A549 treated with AZD9567 at 1 μM for 4 hours (cell line): ENCODE results near the gene MZB1. TPM values are rescaled to one million over a fixed set of nuclear protein-coding genes. Genes with fewer than 3 reads are reported as not detected.

Experiments
- total RNA-seq: library from RNA; stranded (reverse); fragments of 200-300 nt; extraction: Qiagen RNA extraction; gene quantifications from 5 replicates; pipeline ENCODE4 v1.2.3, GENCODE V29; 2022; ENCODE audit not compliant: insufficient read depth

The MZB1 gene
- total RNA-seq = 0.09 TPM in 1 of 5 replicates, not detected in the others

GRCh38 chr5:139389701-139390638 is at the start of gene MZB1:
MZB1 (minus strand) TSS chr5:139389913; CDS start chr5:139389856, 57 bp downstream.

GRCh38 chr5:139439013-139439903 is 49.5 kb upstream of the MZB1 start, which contains the start of gene DNAJC18:
DNAJC18 (minus strand) TSS chr5:139439525; CDS start chr5:139439445, 80 bp downstream.

GRCh38 chr5:139403787-139404483 is 14.2 kb upstream of the MZB1 start, which contains the start of gene SPATA24:
SPATA24 (minus strand) TSS chr5:139404089; CDS start chr5:139404060, 29 bp downstream.

GRCh38 chr5:139394654-139395566 is 5.2 kb upstream of the MZB1 start, which contains the start of gene PROB1:
PROB1 (minus strand) TSS chr5:139395104; CDS start chr5:139395081, 23 bp downstream.

GRCh38 chr5:139383275-139383992 is 6.3 kb downstream of the MZB1 start, which contains the start of gene SLC23A1:
SLC23A1 (minus strand) TSS chr5:139383297; CDS start chr5:139383253, 44 bp downstream.

GRCh38 chr5:139341689-139342422 is 47.9 kb downstream of the MZB1 start, which contains the start of gene PAIP2:
PAIP2 (plus strand) TSS chr5:139341854; CDS start chr5:139363785, 21,931 bp downstream.

Other genes with a start within 250 kb of the MZB1 start
- 23.6 to 30.9 TPM (median 24.8 TPM) in 5 replicates for gene SIL1, start 191.5 kb downstream of the MZB1 start, total RNA-seq
- 136 to 195 TPM (median 189 TPM) in 5 replicates for gene MATR3, start 96.2 kb downstream of the MZB1 start, total RNA-seq
- 81.4 to 98.0 TPM (median 87.0 TPM) in 5 replicates for gene PAIP2, start 48.1 kb downstream of the MZB1 start, total RNA-seq
- gene SLC23A1, start 6.6 kb downstream of the MZB1 start, total RNA-seq = 1.1 to 1.9 TPM (median 1.6 TPM) in 4 of 5 replicates, not detected in the other
- gene PROB1, start 5.2 kb upstream of the MZB1 start, total RNA-seq = 0.16 to 0.31 TPM (median 0.28 TPM) in 4 of 5 replicates, not detected in the other
- gene SPATA24, start 14.2 kb upstream of the MZB1 start, total RNA-seq = 3.0 to 5.7 TPM (median 5.0 TPM) in 5 replicates
- gene DNAJC18, start 49.6 kb upstream of the MZB1 start, total RNA-seq = 5.7 to 9.2 TPM (median 8.6 TPM) in 5 replicates
- gene ECSCR, start 72.8 kb upstream of the MZB1 start, total RNA-seq = not detected in 5 replicates
- gene SMIM33, start 81.1 kb upstream of the MZB1 start, total RNA-seq = not detected in 5 replicates
- gene STING1, start 92.8 kb upstream of the MZB1 start, total RNA-seq = 0.63 to 1.00 TPM (median 0.80 TPM) in 4 of 5 replicates, not detected in the other
- gene UBE2D2, start 171.4 kb upstream of the MZB1 start, total RNA-seq = 136 to 182 TPM (median 171 TPM) in 5 replicates